ENCODE data around the gene SOCS1. TPM values are rescaled to one million over a fixed set of nuclear protein-coding genes. Genes with fewer than 3 reads are reported as not detected.

Gene SOCS1
- total and polyA plus RNA-seq, 2 experiments from 2014 or later = 13.1 to 18.6 TPM

GRCh38 chr16:11234884-11235702 is 20.9 kb downstream of the SOCS1 start:
- Histone ChIP-seq H3K9me3 (ENCODE audit: low read depth) (no peaks in the 10 kb centered on the region), H3K4me1 (ENCODE audit: insufficient read depth) (no peaks in the 10 kb centered on the region), H3K27ac (no peak overlapping the region), H3K27me3 (no peaks in the 10 kb centered on the region), H3K4me3 (no peak overlapping the region), H3K36me3 (replicated peaks; ENCODE audit: insufficient read depth, low read depth) (no peaks in the 10 kb centered on the region), H3K9me2 (replicated peaks; ENCODE audit: insufficient read depth) (no peaks in the 10 kb centered on the region), H3K79me2 (no peaks in the 10 kb centered on the region), H3K4me2 (no peak overlapping the region), H2AFZ (no peak overlapping the region), H4K20me1 (ENCODE audit: insufficient read depth, poor library complexity, severe bottlenecking) (no peaks in the 10 kb centered on the region)
- DNase-seq (ENCODE audit: low spot score) = no peak
- TF ChIP-seq EZH2phosphoT487 (IDR thresholded peaks at IDR 0.05; ENCODE audit: low read depth, severe bottlenecking, unreplicated experiment) (no peak), EZH2 (IDR thresholded peaks at IDR 0.05; ENCODE audit: borderline replicate concordance) (no peak)
- TF ChIP-seq, protein P1, sequence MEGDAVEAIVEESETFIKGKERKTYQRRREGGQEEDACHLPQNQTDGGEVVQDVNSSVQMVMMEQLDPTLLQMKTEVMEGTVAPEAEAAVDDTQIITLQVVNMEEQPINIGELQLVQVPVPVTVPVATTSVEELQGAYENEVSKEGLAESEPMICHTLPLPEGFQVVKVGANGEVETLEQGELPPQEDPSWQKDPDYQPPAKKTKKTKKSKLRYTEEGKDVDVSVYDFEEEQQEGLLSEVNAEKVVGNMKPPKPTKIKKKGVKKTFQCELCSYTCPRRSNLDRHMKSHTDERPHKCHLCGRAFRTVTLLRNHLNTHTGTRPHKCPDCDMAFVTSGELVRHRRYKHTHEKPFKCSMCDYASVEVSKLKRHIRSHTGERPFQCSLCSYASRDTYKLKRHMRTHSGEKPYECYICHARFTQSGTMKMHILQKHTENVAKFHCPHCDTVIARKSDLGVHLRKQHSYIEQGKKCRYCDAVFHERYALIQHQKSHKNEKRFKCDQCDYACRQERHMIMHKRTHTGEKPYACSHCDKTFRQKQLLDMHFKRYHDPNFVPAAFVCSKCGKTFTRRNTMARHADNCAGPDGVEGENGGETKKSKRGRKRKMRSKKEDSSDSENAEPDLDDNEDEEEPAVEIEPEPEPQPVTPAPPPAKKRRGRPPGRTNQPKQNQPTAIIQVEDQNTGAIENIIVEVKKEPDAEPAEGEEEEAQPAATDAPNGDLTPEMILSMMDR (IDR thresholded peaks at IDR 0.05; ENCODE audit: poor library complexity) = no peak
- 90% methylated on average over 13 of the region's 13 CpGs for WGBS (ENCODE audit: low lambda C conversion rate, missing lambda C conversion rate)

- H3K9me2 ChIP-seq (replicated peaks; ENCODE audit: insufficient read depth) = no peaks in the 10 kb centered on the region
- no peak overlapping the region for H2AFZ ChIP-seq
- no peaks in the 10 kb centered on the region for H3K36me3 ChIP-seq (replicated peaks; ENCODE audit: insufficient read depth, low read depth)
- no peaks in the 10 kb centered on the region for H3K27me3 ChIP-seq
- TF ChIP-seq EZH2 (IDR thresholded peaks at IDR 0.05; ENCODE audit: borderline replicate concordance) = no peak
- no peak for DNase-seq (ENCODE audit: low spot score)
- no peak overlapping the region for H3K4me3 ChIP-seq
- no peaks in the 10 kb centered on the region for H3K79me2 ChIP-seq
- no peak overlapping the region for H3K4me2 ChIP-seq
- no peaks in the 10 kb centered on the region for H4K20me1 ChIP-seq (ENCODE audit: insufficient read depth, poor library complexity, severe bottlenecking)
- no peaks in the 10 kb centered on the region for H3K4me1 ChIP-seq (ENCODE audit: insufficient read depth)
- H3K9me3 ChIP-seq (ENCODE audit: low read depth) = no peaks in the 10 kb centered on the region
- H3K27ac ChIP-seq = no peak overlapping the region
- WGBS (ENCODE audit: low lambda C conversion rate, missing lambda C conversion rate) = 92% methylated on average over 8 of the region's 8 CpGs
These were observed 22.2 kb downstream of the SOCS1 start for GRCh38 chr16:11233727-11234376.

DNA sequence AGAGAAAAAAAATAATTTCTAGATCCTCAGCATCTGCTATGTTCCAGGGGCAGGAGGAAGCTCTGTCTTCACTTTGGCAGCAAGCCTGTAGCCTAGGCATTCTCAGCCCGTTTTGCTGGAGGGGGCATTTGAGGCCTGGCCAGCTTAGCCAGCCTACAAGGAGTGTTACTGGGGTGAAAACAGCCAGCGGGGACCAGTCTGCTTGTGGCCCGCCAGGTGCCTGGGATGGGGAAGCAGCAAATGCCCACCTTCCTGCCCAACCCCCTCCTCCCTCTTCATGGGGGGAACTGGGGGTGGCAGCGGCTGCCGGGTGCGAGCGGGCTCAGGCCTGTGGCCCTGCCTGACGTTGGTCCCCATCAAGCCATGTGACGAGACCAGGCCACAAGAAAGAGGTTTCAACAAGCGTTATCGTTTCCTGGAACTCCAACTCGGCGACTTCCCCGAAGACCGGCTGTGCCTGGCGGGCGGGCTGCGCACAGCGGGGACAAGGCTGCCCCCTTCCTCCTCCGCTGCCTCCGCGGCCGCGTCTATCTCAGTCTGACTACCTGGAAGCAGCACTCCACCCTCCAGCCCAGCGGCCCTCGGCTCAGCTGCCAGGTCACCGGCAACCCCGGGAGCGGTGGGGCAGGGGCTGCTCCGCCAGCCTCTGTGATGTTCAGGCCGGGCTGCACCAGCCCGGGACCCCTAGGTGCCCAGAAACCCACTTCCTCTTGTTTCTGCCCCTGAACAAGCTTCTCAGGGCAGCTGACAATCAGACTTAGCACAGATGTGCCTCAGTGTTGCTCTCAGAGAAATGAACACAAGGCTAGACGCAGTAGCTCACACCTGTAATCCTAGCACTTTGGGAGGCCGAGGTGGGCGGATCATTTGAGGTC is 22.9 kb downstream of the SOCS1 start:
- Histone ChIP-seq H3K4me3 (no peak overlapping the region), H3K36me3 (replicated peaks; ENCODE audit: insufficient read depth, low read depth) (no peaks in the 10 kb centered on the region), H3K9me3 (ENCODE audit: low read depth) (no peaks in the 10 kb centered on the region), H4K20me1 (ENCODE audit: insufficient read depth, poor library complexity, severe bottlenecking) (no peaks in the 10 kb centered on the region), H3K4me2 (no peak overlapping the region), H2AFZ (no peak overlapping the region), H3K4me1 (ENCODE audit: insufficient read depth) (no peaks in the 10 kb centered on the region), H3K79me2 (no peaks in the 10 kb centered on the region), H3K9me2 (replicated peaks; ENCODE audit: insufficient read depth) (no peaks in the 10 kb centered on the region), H3K27ac (no peak overlapping the region), H3K27me3 (no peaks in the 10 kb centered on the region)
- WGBS (ENCODE audit: low lambda C conversion rate, missing lambda C conversion rate) = 83% methylated on average over 33 of the region's 35 CpGs
- TF ChIP-seq EZH2phosphoT487 (IDR thresholded peaks at IDR 0.05; ENCODE audit: low read depth, severe bottlenecking, unreplicated experiment) = no peak
- TF ChIP-seq, protein P1 (IDR thresholded peaks at IDR 0.05; ENCODE audit: poor library complexity) = no peak
- TF ChIP-seq EZH2 (IDR thresholded peaks at IDR 0.05; ENCODE audit: borderline replicate concordance) = no peak
- DNase-seq (ENCODE audit: low spot score) = no peak
